ENCODE measurements around the gene RTN4RL1.

DNA sequence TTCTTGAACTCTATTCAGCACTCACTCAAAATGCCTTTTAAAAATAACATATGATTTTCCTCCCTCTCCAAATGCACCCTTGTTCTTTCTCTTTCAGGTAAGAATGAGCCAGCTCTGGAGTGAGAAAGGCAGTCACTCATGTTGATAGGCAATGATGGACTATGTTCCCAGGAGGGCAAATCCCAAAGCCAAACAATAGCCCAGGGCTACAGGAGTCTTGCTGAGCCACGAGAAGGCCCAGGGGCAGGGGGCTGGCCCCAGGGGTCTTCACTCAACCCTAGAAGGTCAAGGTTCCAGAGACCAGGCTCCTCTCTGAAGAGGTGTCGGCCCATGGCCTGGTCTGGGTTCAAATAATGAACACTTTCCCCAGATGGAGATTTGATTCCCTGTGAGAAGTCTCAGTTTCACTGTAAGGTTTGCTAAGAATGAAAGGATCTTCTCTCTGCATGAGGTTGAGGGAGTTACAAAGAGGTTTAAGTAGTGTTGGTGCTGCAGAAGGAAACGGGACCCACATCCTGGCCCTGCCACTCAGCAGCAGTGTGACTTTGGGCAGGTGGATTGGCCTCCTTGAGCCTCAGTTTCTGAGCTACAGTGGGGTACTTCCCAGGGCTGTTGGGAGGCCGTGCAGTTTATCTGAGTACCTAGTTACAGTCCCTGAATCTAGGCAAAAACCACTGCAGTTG, 49.0 kb downstream of the RTN4RL1 start:
- TF ChIP-seq, protein P1, sequence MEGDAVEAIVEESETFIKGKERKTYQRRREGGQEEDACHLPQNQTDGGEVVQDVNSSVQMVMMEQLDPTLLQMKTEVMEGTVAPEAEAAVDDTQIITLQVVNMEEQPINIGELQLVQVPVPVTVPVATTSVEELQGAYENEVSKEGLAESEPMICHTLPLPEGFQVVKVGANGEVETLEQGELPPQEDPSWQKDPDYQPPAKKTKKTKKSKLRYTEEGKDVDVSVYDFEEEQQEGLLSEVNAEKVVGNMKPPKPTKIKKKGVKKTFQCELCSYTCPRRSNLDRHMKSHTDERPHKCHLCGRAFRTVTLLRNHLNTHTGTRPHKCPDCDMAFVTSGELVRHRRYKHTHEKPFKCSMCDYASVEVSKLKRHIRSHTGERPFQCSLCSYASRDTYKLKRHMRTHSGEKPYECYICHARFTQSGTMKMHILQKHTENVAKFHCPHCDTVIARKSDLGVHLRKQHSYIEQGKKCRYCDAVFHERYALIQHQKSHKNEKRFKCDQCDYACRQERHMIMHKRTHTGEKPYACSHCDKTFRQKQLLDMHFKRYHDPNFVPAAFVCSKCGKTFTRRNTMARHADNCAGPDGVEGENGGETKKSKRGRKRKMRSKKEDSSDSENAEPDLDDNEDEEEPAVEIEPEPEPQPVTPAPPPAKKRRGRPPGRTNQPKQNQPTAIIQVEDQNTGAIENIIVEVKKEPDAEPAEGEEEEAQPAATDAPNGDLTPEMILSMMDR (conservative IDR thresholded peaks at IDR 0.05; ENCODE audit: low read length): no peak
- TF ChIP-seq EZH2phosphoT487 (IDR thresholded peaks at IDR 0.05; ENCODE audit: borderline replicate concordance): no peak

Data from Loucy (cell line).